Activated CD4-positive, CD25-positive, alpha-beta regulatory T cell (primary cell): ENCODE measurements around the gene RAP1GAP2.

Experiments used
- DNase-seq, 4 experiments: peaks; one replicate each; lab custom pipeline; 2025; lab: John Stamatoyannopoulos, UW

Gene RAP1GAP2

DNA sequence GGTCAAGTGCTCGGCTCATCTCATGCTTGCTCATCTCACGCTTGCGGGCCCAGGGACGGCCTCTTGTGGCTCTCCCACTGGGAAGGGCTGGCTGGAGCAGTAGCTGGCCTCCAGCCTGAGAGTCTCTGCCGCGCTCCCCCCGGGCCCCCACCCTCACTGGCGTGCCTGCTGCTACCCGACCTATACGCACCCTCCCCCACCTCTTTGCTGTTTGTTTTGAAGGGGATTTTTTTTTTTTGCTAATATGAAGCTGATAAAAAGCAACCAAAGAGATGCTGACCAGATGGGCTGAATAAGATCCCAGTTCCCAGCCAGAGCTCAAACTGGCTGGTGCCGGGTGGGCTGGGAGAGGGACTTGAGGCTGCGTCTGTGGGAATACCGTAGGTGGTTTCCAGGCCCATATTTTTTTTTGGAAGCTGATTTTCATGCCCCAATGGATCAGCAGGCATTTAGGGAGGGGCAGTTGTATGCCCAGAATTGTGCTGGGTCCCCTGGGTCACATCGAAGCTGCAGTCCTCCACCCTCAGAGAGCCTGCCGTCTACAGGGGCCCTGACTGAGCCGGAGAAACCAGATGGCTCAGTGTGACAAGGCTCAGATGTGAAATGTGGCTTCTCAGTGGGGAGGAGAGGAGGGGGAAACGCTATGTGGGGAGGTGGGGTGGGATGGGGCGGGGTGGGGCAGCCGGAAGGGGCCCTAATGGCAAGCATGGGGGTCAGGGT, 115.0 kb downstream of the RAP1GAP2 start:
- DNase-seq = no peak

GRCh38 chr17:2911755-2912111, 115.5 kb downstream of the RAP1GAP2 start:
- DNase-seq = no peak

DNA sequence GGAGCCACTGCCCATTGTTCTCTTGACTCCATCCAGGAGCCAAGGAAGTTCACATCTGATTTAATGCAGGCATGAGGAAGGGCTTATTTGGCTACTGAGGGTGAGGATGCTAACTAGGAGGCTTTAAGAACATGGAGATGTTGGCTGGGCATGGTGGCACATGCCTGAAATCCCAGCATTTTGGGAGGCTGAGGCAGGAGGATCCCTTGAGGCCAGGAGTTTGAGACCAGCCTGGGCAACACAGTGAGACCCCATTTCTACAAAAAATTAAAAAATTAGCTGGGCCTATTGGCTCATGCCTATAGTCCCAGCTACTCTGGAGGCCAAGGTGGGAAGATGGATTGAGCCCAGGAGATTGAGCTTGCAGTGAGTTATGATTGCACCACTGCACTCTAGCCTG, 116.5 kb downstream of the RAP1GAP2 start:
- DNase-seq = no peak

- no peak for DNase-seq
Observed at GRCh38 chr17:2916461-2916860, 120.2 kb downstream of the RAP1GAP2 start.

GRCh38 chr17:2921443-2921842, 125.2 kb downstream of the RAP1GAP2 start:
- DNase-seq = no peak

- DNase-seq = no peak
Observed at GRCh38 chr17:2924211-2924610, 128.0 kb downstream of the RAP1GAP2 start.

DNA sequence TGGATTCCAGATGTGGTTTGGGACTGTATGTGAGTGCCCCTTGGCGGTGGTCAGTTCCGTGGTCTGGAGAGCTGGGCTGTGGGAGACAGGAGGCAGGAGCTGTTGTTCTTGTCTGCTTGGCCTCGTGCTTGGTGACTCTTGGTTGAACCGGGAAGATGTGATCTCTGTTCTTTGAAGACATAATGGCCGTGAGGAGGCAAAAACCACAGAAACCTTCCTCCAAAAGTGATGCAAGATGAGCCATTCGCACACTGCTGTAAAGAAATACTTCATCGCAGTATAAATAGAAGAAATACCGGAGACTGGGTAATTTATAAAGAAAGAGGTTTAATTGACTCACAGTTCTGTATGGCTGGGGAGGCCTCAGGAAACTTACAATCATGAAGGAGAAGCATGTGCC, 128.8 kb downstream of the RAP1GAP2 start:
- no peak for DNase-seq

GRCh38 chr17:2926019-2926650, 129.9 kb downstream of the RAP1GAP2 start:
- DNase-seq = no peak

GRCh38 chr17:2928294-2928890, 132.2 kb downstream of the RAP1GAP2 start:
- DNase-seq = no peak

DNA sequence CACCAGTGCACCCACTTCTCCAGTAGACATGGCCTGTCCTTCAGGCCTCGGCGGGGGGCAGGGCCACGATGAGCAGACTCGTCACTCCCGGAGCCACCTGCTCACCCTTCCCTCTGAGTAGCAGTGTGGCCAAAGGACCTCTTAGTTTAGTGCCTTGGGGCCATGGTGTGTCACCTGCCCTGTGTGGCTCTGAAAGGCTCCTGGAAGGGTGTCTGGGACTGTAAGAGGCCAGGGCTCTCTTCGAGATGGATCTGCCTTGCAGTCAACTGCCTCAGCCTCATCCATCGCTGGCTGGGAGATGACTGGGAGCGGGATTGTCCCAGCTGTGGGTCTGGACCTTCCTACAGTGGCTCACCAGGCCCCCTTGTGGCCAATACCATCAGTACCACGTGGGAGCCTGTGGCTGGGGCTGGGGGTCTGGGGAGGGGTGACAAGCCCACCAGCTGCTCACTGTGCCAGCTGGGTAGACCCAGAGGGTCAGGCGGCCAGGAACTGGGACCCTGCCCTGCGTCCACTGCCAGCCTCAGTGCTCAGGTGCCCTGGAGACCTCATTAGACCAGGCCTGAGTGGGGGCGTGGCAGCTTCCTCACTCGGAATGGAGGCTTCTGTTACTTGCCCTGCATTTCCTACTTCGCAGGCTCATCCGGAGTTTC, 133.8 kb downstream of the RAP1GAP2 start:
- peak in 1 of 4 experiments; percentile 12 for DNase-seq

- no peak for DNase-seq
Observed at GRCh38 chr17:2931876-2932275, 135.6 kb downstream of the RAP1GAP2 start.

DNA sequence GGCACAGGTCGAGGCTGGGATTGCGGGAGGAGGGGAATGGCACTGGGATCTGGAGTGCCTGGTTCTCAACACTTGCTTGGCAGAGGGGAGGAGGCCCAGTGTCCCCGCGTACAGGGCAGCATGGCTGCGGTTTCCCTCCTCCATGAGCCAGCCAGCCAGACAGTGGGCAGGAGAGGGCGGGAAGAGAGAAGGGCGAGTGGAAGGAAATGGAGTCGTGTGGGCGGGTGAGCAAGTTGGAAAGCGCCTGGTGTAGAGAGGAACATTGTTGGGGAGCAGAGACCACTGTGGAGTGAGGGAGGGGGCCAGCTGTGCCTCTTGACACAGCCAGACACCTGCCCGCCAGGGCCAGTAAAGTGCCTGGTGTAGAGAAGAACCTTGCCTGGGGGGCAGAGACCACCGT, 136.7 kb downstream of the RAP1GAP2 start:
- DNase-seq = no peak

DNA sequence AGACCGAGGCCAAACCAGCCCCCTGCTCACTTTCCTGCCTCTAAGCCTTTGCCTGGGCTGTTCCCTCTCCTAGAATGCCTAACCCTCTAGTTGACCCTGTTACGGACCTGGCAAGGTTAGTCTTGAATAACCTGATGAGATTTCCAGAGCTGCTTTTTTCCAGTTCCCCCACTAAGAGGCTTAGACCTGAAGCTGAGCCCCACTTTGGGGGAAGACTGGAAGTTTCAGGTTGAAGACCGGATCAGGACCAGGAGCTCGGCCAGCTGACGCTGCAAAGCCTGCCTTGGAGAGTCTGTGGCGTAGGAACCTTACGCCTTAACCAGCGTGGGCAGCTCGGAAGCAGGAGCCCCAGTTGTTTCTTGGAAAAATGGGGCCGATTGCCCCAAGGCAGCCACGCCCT, 137.4 kb downstream of the RAP1GAP2 start:
- no peak for DNase-seq

GRCh38 chr17:2935632-2936031, 139.4 kb downstream of the RAP1GAP2 start:
- no peak for DNase-seq

- DNase-seq = no peak
Observed at GRCh38 chr17:2936351-2936750, 140.1 kb downstream of the RAP1GAP2 start.

- no peak for DNase-seq
Observed at GRCh38 chr17:2936771-2937321, 140.6 kb downstream of the RAP1GAP2 start.

- no peak for DNase-seq
Observed at GRCh38 chr17:2937331-2938003, 141.2 kb downstream of the RAP1GAP2 start.

- no peak for DNase-seq
Observed at GRCh38 chr17:2939714-2940351, 143.6 kb downstream of the RAP1GAP2 start.

GRCh38 chr17:2940352-2940751, 144.1 kb downstream of the RAP1GAP2 start:
- no peak for DNase-seq

DNA sequence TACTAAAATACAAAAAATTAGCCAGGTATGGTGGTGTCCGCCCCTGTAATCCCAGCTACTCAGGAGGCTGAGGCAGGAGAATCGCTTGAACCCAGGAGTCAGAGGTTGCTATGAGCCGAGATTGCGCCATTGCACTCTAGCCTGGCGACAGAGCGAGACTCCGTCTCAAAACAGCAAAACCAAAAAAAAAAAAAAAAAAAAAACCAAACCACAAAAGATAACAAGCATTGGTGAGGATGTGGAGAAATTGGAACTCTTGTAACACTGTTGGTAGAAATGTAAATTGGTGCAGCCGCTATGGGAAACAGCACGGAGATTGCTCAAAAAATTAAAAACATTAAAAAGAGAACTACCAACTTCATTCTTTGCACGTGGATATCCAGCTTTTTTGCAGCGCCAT, 147.7 kb downstream of the RAP1GAP2 start:
- DNase-seq = no peak

DNA sequence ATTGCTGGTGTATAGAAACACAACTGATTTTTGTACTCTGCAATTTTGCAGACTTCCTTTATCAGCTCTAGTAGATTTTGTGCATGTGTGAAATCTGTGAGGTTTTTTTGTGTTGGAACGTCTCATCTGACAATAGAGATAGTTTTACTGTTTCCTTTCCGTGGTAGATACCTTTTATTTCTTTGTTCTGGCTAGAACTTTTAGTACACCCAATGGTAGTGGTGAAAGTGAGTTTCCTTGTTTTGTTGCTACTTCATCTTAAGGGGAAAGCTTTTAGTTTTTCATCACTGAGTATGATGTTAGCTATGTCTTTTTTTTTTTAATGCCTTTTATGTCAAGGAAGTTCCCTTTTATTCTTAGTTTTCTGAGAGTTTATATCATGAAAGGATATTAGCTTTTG, 149.1 kb downstream of the RAP1GAP2 start:
- no peak for DNase-seq

- DNase-seq = no peak
Observed at GRCh38 chr17:2946144-2946543, 149.9 kb downstream of the RAP1GAP2 start.
